RCC 7860 (cell line): ENCODE measurements around the gene VEZF1.
A peak's percentile ranks its signal among the peaks of the same experiment; 100 is the strongest.

Experiments used
- DNase-seq: peaks from one replicate; pipeline ENCODE4 v3.0.0-alpha.2; 2015; ENCODE audit warnings: low spot score
- FAIRE-seq: peaks from 2 replicates; lab custom pipeline; 2012; peaks lifted over from hg19 to GRCh38; lab: Jason Lieb, UNC

The VEZF1 gene

GRCh38 chr17:57999496-58000017 is 11.5 kb upstream of the VEZF1 start:
- FAIRE-seq, result peak; percentile 67

GRCh38 chr17:57999010-57999495 is 11.0 kb upstream of the VEZF1 start:
- DNase-seq (no peak), FAIRE-seq (no peak)

More at GRCh38 chr17:57999496-58000017, 11.5 kb upstream of the VEZF1 start:
- DNase-seq, result peak; percentile 56

DNA sequence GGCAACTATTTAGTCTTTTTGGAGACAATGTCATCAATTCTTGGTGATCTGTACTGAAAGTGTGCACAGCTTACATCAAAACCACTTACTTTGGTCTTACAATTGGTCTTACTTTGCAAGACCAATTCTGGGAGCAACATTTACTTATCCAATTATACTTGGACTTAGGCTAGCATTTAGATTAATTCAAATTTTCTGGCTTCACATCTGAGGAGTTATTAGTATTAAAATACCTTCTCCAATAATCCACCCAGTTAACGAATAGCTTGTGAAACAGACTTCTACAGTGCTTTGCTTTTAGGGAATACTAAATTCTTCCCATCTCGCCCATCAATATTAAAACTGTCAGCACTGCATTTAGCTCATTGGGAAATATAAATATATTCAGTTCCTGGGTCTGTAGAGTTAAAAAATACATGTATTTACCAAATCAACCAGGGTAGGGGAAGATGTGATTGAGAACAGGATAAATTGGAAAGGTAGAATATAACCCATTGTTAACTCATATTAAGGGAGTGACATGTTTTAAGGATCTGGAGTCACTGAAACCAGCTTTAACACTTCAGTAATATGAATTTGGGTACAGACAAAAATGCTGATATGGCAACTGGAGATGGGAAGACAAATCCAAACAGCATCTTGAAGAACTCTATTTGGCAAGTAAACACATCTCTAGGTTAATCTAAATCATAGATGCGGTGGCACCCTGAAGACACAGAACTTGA is 9.2 kb upstream of the VEZF1 start:
- no peak for FAIRE-seq
- no peak for DNase-seq

GRCh38 chr17:57995076-57995956 is 7.3 kb upstream of the VEZF1 start:
- peak; percentile 56 for FAIRE-seq
- peak; percentile 80 for DNase-seq

- FAIRE-seq, result no peak
- no peak for DNase-seq
Measured at GRCh38 chr17:57994436-57994835, 6.4 kb upstream of the VEZF1 start.

GRCh38 chr17:57993471-57994365 is 5.7 kb upstream of the VEZF1 start:
- DNase-seq (no peak), FAIRE-seq (no peak)

GRCh38 chr17:57991537-57991936 is 3.5 kb upstream of the VEZF1 start:
- FAIRE-seq (no peak), DNase-seq (no peak)

DNA sequence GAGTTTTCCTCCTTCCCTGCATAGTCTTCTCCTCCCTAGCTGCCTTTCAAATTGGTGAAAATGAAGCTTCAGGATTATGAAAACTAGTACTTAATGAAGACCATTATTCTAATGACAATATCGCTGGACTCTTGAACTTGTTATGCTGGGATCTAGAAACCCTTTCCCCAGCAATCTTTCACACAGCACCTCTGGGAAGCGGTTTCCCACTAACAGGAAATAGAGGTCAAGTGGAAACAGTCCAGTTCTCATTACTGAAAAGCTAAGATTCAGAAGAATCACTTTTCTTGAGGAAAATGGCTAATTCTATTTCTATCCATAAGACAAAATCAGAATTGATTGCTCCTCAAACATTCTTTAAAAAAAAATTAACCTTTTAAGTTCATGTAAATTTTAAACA is 2.0 kb upstream of the VEZF1 start:
- no peak for FAIRE-seq
- DNase-seq, result no peak

- FAIRE-seq (no peak), DNase-seq (peak; percentile 60)
Measured at GRCh38 chr17:57988301-57989250, 522 bp upstream of the VEZF1 start.

- DNase-seq (peak; percentile 69), FAIRE-seq (peak; percentile 35)
Measured at GRCh38 chr17:57986841-57987580, 1.0 kb downstream of the VEZF1 start.

DNA sequence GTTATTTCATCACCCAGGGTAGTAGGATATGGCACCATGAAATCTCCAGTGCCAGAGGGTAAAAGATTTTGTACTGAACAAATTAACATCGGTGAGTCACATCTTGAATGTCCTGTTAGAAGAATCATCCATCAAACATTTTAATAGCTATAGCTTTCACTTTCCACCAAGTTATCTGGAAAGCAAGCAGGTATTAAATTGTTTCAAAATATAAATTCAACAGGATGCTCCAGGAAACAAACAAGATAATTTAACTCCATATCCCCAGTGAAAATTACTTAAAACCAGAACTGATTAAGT is 2.4 kb downstream of the VEZF1 start:
- peak; percentile 62 for DNase-seq
- peak; percentile 89 for FAIRE-seq

DNA sequence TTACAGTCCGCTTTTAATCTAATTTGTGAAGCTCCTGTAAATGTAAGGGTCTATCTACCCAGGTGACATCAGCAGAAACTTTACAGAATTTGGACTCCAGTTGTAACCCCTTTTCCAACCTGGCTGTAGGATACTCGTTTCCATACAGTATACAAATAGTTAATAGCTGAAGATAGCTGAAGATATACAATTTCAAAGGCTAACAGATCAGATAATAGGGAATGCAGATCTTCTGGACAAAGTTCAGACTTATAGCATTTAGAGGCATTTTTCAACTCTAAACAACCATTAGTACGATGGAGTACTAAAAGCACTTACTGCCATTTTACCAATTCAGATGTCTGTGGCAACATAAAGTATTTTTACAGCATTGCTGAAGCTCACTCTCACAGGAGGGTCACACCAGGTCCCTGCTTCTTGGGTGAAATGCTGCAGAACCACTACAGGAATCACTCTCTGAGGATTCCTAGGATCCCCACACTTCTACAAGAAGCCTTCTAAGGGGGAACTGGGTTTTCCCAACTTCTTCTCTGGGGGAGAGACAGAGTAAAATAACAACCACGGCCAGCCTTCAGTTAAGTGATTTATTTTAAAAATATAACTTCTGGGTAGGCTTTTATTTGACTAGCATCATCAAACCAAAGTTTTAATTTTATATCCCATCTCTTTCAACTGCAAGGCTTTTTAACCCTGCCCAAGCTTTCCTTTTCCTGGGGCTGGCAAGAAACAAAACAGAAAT is 2.9 kb downstream of the VEZF1 start:
- no peak for DNase-seq
- no peak for FAIRE-seq

GRCh38 chr17:57984261-57984890 is 3.7 kb downstream of the VEZF1 start:
- no peak for DNase-seq
- FAIRE-seq, result no peak

DNA sequence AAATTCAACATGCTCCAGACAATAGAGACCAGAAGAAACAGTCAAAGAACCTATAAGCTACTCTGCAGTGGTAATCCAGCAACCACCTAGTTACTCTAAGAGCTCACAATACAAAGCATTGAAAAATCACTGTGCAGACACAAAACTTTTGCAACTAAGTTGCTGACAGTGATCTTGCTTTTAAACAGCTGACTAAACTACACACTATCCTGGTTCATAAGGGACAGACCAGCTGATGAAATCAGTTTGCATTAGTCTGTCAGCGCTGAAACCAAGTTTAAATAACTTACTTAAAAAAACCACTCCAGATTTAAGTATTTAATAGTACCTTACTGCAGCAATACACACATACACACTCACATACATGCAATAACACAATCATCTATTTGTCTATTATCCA is 4.6 kb downstream of the VEZF1 start:
- no peak for DNase-seq
- FAIRE-seq, result no peak

DNA sequence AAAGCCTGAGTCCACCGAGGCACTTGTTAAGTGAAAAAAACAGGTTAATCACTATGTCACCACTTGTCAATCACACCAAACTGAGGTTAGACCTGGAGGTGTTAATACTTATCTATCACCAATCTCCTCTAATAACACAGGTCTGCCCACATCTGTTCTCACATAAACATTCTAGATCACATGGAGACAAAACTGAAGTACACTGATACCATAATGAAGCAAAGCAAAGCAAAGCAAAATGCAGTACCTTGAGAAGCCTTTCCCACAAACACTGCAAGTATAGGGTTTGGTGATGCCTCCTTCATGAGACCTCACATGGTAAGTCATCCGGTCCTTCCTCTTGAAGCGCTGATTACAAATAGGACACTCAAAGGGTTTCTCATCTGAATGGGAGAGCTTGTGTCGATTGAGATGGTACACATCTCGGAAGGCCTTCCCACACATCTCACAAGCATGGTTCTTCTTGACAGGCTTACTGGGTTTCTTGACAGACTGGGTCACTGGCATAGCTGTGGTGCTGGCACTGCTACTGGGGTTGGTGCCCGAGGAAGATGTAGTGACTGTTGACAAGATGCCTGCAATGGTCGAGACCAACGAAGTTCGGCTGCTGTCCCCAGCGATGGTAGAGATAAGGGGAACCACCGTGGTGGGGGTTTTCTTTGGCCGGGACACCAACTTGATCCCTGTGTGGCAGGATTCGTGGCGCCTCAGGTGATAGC is 5.4 kb downstream of the VEZF1 start:
- FAIRE-seq (no peak), DNase-seq (no peak)

DNA sequence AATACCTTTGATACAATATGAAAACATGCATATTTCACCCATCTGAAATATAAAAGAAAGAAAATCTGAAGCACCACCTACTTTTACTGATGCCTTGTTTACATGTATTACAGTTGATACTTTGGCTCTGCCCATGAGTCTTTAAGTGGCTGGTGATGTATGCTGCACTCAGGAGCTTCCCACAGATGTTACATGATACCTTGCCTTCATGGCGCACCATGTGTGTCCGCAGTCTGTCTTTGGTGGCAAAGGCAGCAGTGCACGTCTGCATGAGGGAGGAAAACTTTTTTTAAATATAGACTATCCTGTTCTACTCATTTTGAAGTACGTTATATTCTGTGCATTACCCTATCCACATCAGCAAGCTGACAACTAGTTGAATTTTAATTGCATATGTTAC is 7.5 kb downstream of the VEZF1 start:
- FAIRE-seq (no peak), DNase-seq (no peak)

DNA sequence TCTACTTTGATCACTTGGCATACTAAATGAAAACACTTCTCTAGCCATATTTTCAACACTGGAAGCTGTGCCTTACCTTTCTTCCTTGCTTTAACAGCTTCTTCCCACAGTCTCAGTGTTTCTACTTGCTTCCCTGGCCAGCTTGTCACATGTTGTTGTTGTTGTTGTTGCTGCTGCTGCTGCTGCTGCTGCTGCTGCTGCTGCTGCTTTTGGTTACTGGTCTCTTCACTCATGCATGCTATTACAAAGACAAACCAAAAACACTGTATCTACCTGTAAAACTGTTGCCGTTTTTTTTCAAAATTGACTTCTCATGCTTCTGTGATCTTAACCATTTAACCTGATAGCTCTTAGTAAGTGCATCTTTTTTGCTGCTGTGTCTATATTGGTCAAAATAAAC is 9.0 kb downstream of the VEZF1 start:
- no peak for DNase-seq
- no peak for FAIRE-seq
